Measurements from ENCODE around the gene CDC7.

GRCh38 chr1:91541918-91542533 lies 41.4 kb downstream of the CDC7 start:
- TF ChIP-seq CTCF (IDR thresholded peaks at IDR 0.05) (no peak), POLR2A (IDR thresholded peaks at IDR 0.05) (no peak)
